Tibial artery (tissue), 4 donors: Measurements from ENCODE around the gene ALX4.

Experiments used
- DNase-seq, 2 donors: peaks; one replicate each; pipeline ENCODE4 v3.0.0-alpha.2; 2019
- H3K27ac ChIP-seq, 2 donors: fragments of 200-600 bp; sonication (generic) in 1 of 2; 1 replicate in 1 of 2; 2 replicates in 1 of 2; pipeline ENCODE4 v1.5.1; 2018 to 2019; ENCODE audit warnings: mild to moderate bottlenecking in 1 of 2
- H3K27me3 ChIP-seq, 2 donors: fragments of 200-600 bp; sonication (generic) in 1 of 2; one replicate each; pipeline versions ENCODE4 v1.5.1 to v1.6.0; 2016 to 2019
- H3K36me3 ChIP-seq, 3 donors: fragments of 200-600 bp; sonication (generic) in 2 of 3; one replicate each; pipeline ENCODE4 v1.5.1; 2016 to 2019; ENCODE audit warnings: mild to moderate bottlenecking in 2 of 3
- H3K4me1 ChIP-seq, 4 donors: fragments of 200-600 bp; sonication (generic) in 2 of 4; 1 replicate in 3 of 4; 2 replicates in 1 of 4; pipeline ENCODE4 v1.5.1; 2016 to 2019
- H3K4me3 ChIP-seq, 2 donors: fragments of 200-600 bp; sonication (generic) in 1 of 2; 1 replicate in 1 of 2; 2 replicates in 1 of 2; pipeline ENCODE4 v1.5.1; 2018 to 2019; ENCODE audit warnings: mild to moderate bottlenecking in 2 of 2
- H3K9me3 ChIP-seq, 3 donors: fragments of 200-600 bp; sonication (generic) in 1 of 3; one replicate each; pipeline ENCODE4 v1.5.1; 2016 to 2019
- intact Hi-C: fragments of 100-400 bp; cut with DNase I; formaldehyde crosslinking; loops from one replicate; pipeline ENCODE4 v1.15.0; 2023; ENCODE audit warnings: low total_unique reads
- TF ChIP-seq, protein P1 (sequence below), 2 experiments: fragments of 200-600 bp in 1 of 2; fragments of 450-650 bp in 1 of 2; IDR thresholded peaks; one replicate each; pipeline ENCODE4 v1.5.1; 2017 to 2019; ENCODE audit warnings: antibody characterized with exemption in 2 of 2, mild to moderate bottlenecking in 1 of 2, moderate library complexity in 1 of 2

The ALX4 gene

DNA sequence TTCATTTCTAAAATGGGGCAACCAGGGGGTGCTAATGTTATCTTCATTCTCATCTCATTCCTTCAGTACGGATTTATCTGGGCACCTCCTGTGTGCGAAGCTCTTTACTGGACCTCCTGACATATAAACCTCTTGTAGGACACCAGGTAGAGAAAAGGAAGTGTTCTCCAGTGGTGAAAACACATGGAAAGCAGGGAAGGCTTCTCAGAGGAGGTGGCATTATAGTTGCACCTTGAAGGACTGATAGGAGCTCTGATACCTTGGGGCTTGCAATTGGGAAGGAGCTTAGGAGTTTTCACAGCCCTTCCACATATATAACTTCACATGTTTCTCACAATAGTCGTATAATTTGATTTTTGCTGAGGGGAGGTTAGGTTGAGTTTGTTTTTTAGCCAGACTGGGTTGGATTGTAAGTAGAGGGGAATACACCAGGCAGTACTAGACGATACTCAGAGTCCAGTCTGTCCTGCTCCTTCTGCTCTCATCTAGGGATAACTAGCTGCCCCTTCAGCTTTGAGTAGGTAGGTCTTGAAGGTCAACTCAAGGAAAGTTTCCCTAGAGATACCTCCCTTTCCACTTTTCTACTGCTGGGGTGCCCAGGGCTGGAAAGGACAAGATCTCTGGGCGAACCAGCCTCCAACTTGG is 34.0 kb upstream of the ALX4 start:
- no peak overlapping the region for H3K27ac ChIP-seq
- no peaks in the 10 kb centered on the region for H3K4me1 ChIP-seq
- H3K36me3 ChIP-seq = no peaks in the 10 kb centered on the region
- H3K4me3 ChIP-seq = no peak overlapping the region
- no peak for DNase-seq
- intact Hi-C loops = no loop called here
- peaks cover 0 to 22% of the 10 kb centered on the region in 2 donors for H3K27me3 ChIP-seq
- TF ChIP-seq, protein P1, sequence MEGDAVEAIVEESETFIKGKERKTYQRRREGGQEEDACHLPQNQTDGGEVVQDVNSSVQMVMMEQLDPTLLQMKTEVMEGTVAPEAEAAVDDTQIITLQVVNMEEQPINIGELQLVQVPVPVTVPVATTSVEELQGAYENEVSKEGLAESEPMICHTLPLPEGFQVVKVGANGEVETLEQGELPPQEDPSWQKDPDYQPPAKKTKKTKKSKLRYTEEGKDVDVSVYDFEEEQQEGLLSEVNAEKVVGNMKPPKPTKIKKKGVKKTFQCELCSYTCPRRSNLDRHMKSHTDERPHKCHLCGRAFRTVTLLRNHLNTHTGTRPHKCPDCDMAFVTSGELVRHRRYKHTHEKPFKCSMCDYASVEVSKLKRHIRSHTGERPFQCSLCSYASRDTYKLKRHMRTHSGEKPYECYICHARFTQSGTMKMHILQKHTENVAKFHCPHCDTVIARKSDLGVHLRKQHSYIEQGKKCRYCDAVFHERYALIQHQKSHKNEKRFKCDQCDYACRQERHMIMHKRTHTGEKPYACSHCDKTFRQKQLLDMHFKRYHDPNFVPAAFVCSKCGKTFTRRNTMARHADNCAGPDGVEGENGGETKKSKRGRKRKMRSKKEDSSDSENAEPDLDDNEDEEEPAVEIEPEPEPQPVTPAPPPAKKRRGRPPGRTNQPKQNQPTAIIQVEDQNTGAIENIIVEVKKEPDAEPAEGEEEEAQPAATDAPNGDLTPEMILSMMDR (IDR thresholded peaks at IDR 0.05) = no peak
- H3K9me3 ChIP-seq = no peaks in the 10 kb centered on the region

DNA sequence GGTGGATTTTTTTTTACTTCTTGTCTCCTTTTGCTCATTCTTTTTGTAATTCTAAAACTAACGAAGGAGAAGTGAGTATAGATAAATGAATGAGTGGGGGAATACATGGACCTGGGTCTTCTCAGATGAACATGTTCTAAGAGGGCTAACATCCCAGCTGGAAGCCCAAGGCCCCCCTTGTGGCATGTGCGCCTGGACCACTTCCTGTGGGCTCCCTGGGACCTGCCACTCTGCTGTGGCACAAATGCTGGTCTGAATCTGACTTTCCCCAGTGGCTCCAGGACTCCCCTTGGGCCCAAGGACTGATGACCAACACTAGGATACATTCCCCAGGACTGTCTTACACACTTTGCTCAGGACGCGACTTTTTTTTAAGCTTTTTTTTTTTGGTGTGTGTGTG is 32.7 kb upstream of the ALX4 start:
- no peaks in the 10 kb centered on the region for H3K9me3 ChIP-seq
- TF ChIP-seq, protein P1 (IDR thresholded peaks at IDR 0.05) = no peak
- H3K27me3 ChIP-seq = peaks cover 0 to 29% of the 10 kb centered on the region in 2 donors
- no peak overlapping the region for H3K4me3 ChIP-seq
- no peak overlapping the region for H3K27ac ChIP-seq
- no peaks in the 10 kb centered on the region for H3K4me1 ChIP-seq
- intact Hi-C loops = no loop called here
- no peaks in the 10 kb centered on the region for H3K36me3 ChIP-seq
- no peak for DNase-seq

DNA sequence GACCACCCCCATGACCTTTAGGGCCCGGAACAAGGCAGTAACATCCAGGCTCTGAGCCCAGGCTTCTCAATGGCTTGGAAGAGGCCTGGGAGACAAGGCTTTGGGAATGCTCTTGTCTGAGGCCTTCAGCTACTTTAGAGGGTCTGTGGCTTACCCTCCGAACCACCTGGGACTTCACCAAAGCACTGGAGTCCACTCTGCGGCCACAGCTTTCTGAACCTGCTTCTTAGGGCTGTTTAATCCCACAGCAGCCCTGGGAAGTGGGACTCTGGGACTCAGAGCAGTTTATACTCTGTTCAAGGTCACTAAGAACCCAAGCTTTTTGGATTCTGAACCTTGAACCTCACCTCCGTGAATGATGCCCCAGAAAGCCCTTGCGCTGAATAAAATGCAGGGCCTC is 30.7 kb upstream of the ALX4 start:
- Histone ChIP-seq H3K9me3 (no peaks in the 10 kb centered on the region), H3K27ac (no peak overlapping the region), H3K27me3 (peaks cover 0 to 25% of the 10 kb centered on the region in 2 donors), H3K36me3 (no peaks in the 10 kb centered on the region), H3K4me1 (no peaks in the 10 kb centered on the region), H3K4me3 (no peak overlapping the region)
- intact Hi-C loops = no loop called here
- TF ChIP-seq, protein P1 (IDR thresholded peaks at IDR 0.05) = no peak
- DNase-seq = no peak

DNA sequence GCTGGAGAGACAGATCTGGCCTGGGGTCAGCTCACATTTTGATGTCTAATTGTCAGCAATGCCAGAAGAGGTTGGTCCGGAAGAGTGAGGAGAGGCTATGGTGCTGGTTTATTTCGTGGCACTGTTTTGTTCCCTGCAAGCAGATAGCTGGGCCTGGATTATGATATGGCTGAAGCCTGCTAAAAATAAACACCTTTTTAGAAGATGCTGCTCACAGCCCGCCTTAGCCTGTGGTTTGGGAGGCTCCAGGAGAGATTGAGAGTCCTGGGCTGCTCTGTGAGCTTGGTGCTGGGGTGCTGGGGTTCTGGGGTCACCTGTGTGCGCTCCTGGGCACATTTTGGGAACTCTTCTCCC is 29.6 kb upstream of the ALX4 start:
- Histone ChIP-seq H3K4me3 (no peak overlapping the region), H3K4me1 (no peaks in the 10 kb centered on the region), H3K27ac (no peak overlapping the region), H3K36me3 (no peaks in the 10 kb centered on the region), H3K9me3 (no peaks in the 10 kb centered on the region), H3K27me3 (peaks cover 0 to 36% of the 10 kb centered on the region in 2 donors)
- intact Hi-C loops = no loop called here
- TF ChIP-seq, protein P1 (IDR thresholded peaks at IDR 0.05) = no peak
- no peak for DNase-seq

DNA sequence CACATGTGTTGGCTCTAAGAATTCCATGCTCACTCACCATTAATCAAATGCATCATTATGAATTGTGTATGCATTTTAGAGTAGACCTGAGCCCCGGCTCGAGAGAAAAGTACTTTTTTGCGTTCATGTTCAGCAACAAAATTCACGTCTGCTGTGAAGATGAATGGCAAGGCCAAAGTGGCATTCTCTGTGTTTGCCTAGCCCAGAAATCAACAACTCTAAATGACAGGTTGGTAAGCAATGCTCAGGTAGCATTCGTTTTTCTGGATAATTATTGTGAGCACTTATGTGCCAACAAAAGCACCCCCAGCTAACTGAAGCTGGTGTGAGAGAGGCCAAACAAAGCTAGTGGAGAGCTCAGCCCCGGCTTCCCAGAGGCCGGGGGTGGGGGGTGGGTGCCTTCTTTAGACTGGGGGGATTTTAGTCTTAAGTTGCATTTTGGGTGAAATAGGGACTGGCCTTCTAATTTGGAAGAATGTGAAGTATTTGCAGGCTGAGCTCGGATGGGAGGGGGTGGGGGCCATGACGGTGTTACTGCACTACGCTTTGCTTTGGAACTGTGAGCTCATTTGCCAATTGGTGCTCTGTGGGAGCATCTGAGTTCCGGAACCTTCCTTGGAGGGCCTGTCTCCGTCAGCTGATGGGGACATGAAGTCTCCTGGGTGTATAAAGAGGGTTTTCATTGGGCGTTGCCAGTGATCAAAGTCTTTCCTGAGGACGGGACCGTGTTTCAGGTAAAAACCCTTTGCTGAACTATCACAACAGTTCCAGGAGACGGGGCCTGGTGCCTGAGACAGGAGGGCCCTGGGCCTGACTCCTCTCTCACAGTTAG is 29.0 kb upstream of the ALX4 start:
- TF ChIP-seq, protein P1 (IDR thresholded peaks at IDR 0.05) = no peak
- intact Hi-C loops = no loop called here
- no peak for DNase-seq
- Histone ChIP-seq H3K36me3 (no peaks in the 10 kb centered on the region), H3K27me3 (peaks cover 0 to 42% of the 10 kb centered on the region in 2 donors), H3K27ac (no peak overlapping the region), H3K4me1 (no peaks in the 10 kb centered on the region), H3K4me3 (no peak overlapping the region), H3K9me3 (no peaks in the 10 kb centered on the region)
